Right ventricle myocardium superior (tissue), 1 donor: ENCODE results near the gene TMEM132D. TPM values are rescaled to one million over a fixed set of nuclear protein-coding genes. Genes with fewer than 3 reads are reported as not detected.
"Not testable (repeated sequence)": the region's sequence is repeated elsewhere in the genome, so short reads cannot be mapped to it uniquely, and the experiment has no call there.

Source experiments
- ATAC-seq: fragments of 200-7000 bp; cut with Tn5 transposase; one replicate; pipeline ENCODE4 v1.9.1; 2020; ENCODE audit warnings: mild to moderate bottlenecking; ENCODE audit not compliant: poor library complexity
- DNase-seq: peaks from one replicate; pipeline ENCODE4 v3.0.0-alpha.2; 2020
- intact Hi-C: fragments of 100-400 bp; cut with DNase I; formaldehyde crosslinking; loops from one replicate; pipeline ENCODE4 v1.11.2; 2022
- long read RNA-seq: library from polyadenylated mRNA; unstranded; transcript quantifications from one replicate; pipeline ENCODE4 v2.0.0, GENCODE V29; 2021
- total RNA-seq: library from RNA; stranded (reverse); fragmentation: NEBNext Ultra II Directional; extraction: Animal tissue kit (Norgen Biotek cat#: 25700); gene quantifications from one replicate; pipeline ENCODE4 v1.2.1, GENCODE V29; 2021
- donor health status: DM: no; HTN: yes; CAD: no; lungs with severe emphysema.

TMEM132D gene
- total RNA-seq: not detected
- long read RNA-seq: 0 reads

GRCh38 chr12:129903956-129904829, at the start of gene TMEM132D:
TSS of gene TMEM132D (minus strand) at chr12:129904025.
- intact Hi-C loops: no loop called here
- DNase-seq (no peak), ATAC-seq (no peak)

DNA sequence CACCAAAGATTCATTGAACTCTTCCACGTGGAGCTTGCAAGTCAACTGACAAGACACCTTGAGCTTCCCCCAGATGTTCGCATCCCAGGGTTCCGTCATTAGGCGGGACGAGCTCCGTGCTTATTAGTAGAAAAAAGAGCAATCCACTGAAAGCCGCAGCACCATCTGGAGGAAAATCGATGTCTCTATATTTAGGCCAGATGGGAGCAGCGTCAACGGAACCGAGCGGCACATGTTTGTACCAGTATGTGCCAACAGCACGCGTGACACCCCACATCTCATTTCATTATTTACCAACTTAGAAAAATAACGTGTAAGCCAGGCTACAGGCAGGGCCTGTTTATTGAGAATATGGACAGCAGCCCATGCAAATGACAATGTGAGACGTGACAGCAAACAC, 45.8 kb upstream of the TMEM132D start:
- ATAC-seq (no peak), DNase-seq (no peak)
- intact Hi-C loops: no loop called here

DNA sequence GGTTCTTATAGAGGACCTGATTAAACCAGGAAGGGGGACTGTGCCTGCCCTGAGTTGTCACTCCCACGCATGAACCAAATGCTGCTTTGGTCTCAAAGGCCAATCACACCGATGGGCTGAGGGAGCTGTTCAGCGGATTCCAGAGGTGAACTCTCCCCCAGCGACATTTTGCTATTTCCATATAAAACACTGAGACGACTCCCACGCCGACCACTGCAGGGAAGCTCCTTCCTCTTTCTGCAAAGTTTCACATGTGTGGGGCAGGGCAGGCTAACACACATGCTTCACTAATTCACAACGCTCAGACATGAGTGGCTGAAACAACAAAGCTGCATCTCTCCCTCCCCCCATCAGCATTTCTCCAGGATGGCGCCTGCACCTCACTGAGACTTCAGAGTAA, 37.8 kb upstream of the TMEM132D start:
- intact Hi-C loops: no loop called here
- no peak for DNase-seq
- ATAC-seq: no peak

DNA sequence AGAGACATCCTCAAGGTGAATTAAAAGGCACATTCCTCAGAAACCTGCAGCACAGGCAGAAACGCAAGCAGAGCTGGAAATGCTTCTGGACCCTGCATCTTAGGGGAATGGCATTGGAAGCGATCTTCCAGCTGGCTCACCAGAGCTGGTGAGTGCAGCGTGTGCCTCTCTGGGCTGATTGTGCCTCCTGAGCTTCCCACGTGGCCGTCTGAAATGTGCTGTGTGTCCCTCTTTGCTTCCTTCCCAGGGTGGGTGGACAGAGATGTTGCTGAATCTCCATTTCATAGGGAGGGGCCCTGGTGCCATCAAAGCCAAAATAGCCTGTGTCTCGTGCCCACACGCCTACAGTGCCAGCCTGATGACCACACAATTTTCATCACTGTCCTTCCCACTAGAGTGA, 34.3 kb upstream of the TMEM132D start:
- no peak for ATAC-seq

GRCh38 chr12:129937426-129937825, 33.6 kb upstream of the TMEM132D start:
- intact Hi-C loops: no loop called here
- no peak for DNase-seq
- ATAC-seq: no peak

More for the DNA sequence above, 34.3 kb upstream of the TMEM132D start:
- intact Hi-C loops: no loop called here
- no peak for DNase-seq

GRCh38 chr12:129928643-129929042, 24.8 kb upstream of the TMEM132D start:
- intact Hi-C loops: no loop called here
- DNase-seq: no peak
- no peak for ATAC-seq

- DNase-seq: no peak
- ATAC-seq: no peak
- intact Hi-C loops: no loop called here
Observed at GRCh38 chr12:129927316-129927900, 23.6 kb upstream of the TMEM132D start.

DNA sequence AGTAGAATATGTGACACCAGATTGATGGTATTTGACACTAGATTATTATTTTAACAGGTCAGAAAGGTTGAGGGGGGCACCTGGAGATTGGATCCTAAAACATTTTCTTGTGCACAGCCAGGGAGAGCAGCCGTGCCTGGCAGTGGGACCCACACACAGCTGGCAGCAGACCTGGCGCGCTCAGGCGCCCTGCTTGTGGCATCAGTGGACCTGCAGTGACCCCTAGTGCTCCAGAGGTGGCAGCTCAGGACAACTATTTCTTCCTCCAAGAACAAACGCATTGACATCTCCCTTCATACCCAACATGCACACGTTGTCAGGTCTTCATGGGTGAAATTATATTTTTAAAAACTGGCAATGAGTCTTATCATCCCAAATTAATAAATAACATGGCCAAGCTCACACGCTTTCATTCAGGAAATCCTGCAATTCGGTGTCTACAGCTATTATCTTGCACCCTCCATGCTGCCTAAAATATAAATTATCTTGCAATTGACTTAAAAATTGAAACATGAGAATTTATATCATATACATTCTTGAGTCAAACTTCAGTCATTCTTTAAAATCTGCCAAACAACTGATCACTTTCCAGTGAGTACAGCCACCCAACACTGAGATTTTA, 7.7 kb upstream of the TMEM132D start:
- ATAC-seq (peak; percentile 75), DNase-seq (peak; percentile 54)
- intact Hi-C loops: loop anchor here (10.0 kb wide), 1 partner anchor 1267 kb away; no protein-coding TSS in a partner anchor

- DNase-seq: no peak
- ATAC-seq: no peak
- intact Hi-C loops: loop anchor here (10.0 kb wide), 1 partner anchor 1265 kb away; no protein-coding TSS in a partner anchor
Observed at GRCh38 chr12:129909051-129910020, 5.5 kb upstream of the TMEM132D start.

- no peak for ATAC-seq
- intact Hi-C loops: no loop called here
- DNase-seq: no peak
Observed at GRCh38 chr12:129903092-129903945, 506 bp downstream of the TMEM132D start.

GRCh38 chr12:129902371-129903091, 1.3 kb downstream of the TMEM132D start:
- DNase-seq: no peak
- ATAC-seq: no peak
- intact Hi-C loops: no loop called here

- DNase-seq (no peak), ATAC-seq (no peak)
- intact Hi-C loops: no loop called here
Observed at GRCh38 chr12:129901254-129901653, 2.6 kb downstream of the TMEM132D start.

GRCh38 chr12:129900306-129900705, 3.5 kb downstream of the TMEM132D start:
- no peak for DNase-seq
- intact Hi-C loops: no loop called here
- ATAC-seq: no peak

- intact Hi-C loops, DNase-seq, ATAC-seq: not testable (repeated sequence)
Observed at GRCh38 chr12:129899045-129899444, 4.8 kb downstream of the TMEM132D start.

DNA sequence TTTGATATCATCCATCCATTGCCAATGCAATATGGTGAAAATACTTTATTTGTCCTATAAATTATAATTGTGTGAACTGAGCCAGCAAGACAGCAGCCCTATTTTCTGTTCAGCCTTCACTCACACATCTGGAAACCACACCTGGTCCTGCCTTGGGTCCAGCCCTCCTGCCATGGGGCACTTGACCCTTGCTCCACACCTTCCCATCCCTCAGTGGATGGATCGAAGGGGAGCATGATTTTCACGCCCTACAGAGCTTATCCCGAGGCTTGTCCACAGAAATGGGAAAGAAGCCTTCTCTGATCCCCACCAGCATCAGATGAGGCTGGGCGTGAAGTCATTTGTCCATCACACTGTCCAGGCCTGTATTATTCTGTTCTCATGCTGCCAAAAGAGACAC, 10.1 kb downstream of the TMEM132D start:
- intact Hi-C loops: no loop called here
- no peak for DNase-seq
- ATAC-seq: no peak

DNA sequence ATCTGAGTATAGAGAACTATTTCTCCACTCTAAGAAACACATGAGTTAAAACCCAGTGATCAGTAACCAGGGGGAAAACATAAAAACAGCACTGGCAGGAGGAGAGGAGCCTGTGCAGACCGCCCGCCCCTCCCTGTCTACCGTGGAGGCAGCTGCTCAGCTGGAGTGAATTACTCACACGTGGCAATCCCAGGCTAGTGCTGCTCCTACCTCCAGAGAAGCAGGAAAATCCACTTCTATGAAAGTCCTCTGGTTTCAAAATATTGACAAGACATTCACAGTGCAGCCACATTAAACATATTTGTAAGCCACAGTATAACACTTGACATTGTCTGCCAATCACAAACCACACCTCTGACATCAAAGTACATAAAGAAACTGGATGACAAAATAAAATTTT, 16.7 kb downstream of the TMEM132D start:
- intact Hi-C loops: no loop called here
- DNase-seq: no peak
- ATAC-seq: no peak

DNA sequence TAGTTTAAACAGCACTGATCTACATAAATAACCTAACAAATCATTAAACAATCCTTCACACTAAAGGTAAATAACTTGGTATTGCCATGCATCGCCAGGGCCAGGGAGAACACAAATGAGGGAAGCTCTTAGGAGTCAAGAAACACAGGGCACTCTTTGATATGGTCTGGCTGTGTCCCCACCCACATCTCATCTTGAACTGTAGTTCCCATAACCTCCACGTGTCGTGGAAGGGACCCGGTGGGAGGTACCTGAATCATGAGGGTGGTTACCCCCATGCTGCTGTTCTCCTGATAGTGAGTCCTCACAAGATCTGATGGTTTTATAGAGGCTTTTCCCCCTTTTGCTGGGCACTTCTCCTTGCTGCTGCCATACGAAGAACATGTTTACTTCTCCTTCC, 17.3 kb downstream of the TMEM132D start:
- ATAC-seq: no peak
- intact Hi-C loops: no loop called here
- no peak for DNase-seq
